HG03060 (cell line): ENCODE measurements around the gene NELL2.
"Not testable (repeated sequence)": the region's sequence is repeated elsewhere in the genome, so short reads cannot be mapped to it uniquely, and the experiment has no call there.

ENCODE experiments used
- ATAC-seq: cut with Tn5 transposase; IDR thresholded peaks from one replicate; pipeline ENCODE4 v1.9.1; 2021; ENCODE audit warnings: low read depth, moderate number of reproducible peaks; ENCODE audit not compliant: unreplicated experiment

The NELL2 gene

DNA sequence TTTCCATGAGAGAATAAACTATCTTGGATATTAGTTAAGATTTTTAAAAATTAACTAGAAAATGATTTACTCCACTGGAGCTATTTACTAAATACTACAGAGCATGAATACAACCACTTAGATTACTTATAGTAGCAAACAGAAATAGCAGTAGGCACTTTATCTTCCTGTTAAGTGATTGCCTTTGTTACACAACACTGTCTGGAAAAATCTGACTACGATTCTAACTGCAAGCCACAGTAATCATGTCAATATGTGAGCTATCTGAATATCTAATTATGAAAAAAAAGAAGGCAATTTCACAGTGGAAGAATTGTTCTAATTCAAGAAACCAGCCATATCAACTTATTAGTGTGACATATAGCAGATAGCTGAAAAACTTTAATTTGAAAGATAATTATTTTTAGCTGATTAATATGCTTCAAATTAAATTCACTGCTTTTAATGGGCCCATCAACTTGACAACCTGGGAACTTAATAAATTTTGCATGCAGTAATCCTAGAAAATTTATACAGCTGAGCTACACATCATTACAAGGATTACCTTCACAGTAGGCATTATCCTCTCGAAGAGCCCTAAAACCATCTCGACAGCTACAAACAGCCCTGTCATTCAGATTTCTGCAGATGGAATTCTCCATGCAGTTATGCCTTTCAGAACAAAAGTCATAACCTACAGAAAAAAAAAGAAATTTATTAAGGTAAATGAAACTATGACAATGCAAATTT lies 172.8 kb downstream of the NELL2 start:
- ATAC-seq: no peak

DNA sequence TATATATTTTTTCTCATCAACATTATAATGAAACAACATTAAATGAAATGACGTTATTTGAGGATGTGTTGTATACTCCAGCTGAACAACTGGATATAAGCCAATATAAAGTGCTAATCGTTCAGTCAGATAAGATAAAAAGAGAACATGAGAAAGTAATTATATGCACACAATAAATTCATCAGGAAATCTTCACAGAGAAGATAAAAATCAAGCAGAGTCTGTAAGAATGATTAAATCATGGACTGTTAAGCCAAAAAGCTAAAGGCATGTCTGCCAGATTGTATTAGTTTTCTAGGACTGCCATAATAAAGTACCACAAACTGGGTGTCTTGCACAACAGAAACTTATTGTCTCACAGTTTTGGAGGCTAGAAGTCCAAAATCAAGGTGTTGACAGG lies 178.6 kb downstream of the NELL2 start:
- ATAC-seq: no peak

DNA sequence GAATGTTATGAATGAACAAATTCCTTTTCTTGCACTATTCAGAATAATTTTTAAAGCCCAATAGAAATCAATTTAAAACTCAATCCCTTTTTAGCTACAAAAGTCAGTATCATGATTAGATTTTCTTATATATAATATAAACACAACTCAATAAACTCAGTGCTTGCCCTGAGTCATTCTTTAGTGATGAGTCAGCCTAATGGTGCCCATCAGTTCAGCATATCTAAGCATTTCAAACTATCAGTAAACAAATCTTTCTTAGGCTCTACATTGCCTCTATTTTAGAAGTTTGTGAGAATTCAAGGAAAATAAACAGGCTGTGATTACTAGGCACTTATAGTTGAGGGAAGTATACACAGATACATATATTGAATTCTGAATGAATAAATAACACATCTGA lies 179.6 kb downstream of the NELL2 start:
- ATAC-seq: no peak

DNA sequence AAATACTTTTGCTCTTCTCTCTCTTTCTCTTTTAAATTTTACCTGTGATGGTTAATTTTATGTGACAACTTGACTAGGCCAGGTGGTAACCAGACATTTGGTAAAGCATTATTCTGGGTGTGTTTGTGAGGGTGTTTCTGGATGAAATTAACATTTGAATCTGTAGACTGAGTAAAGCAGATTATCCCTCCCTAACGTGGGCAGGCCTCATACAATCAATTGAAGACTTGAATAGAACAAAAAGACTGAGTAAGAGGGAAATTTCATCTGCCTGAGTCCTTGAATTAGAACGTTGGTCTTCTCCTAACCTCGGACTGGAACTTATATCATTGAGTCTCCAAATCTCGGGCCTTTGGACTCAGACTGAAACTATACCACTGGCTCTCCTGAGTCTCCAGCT lies 182.1 kb downstream of the NELL2 start:
- ATAC-seq: no peak

DNA sequence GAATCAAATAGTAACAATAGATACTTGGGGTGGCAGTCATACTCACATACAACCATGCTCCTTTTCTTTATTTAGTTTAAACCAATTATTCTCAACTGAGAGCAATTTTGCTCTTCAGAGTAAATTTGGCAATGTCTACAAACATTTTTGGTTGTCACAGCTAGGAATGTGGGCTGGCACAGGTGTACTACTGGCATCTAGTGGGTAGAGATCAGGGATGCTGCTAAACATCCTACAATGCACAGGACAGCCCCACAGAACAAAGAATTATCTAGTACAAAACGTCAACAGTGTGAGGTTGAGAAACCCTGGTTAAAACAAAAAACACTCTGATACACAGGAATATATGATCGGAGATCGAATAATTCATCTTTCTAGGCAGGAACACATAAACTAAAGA lies 186.5 kb downstream of the NELL2 start:
- ATAC-seq: no peak

GRCh38 chr12:44686821-44687432 lies 189.2 kb downstream of the NELL2 start:
- not testable (repeated sequence) for ATAC-seq

GRCh38 chr12:44677724-44678123 lies 198.4 kb downstream of the NELL2 start:
- ATAC-seq: no peak

DNA sequence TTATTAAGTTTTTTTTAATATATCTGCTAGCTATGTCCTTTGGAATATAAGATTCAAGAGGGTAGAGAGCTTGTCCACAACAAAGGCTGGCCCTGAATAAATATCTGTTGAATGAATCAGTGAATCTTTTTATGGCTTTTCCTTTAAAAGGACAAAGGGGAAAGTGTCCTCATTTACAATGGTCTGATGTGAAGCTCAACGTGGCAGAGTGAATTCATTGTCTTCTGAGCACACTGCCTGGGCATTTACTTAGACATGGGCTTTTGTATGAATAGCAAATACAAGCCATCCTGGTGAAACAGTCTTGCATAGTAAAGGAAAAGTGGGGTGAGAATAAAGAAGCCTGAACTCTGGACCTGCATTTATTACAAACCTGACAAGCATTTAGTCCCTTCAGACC lies 201.2 kb downstream of the NELL2 start:
- ATAC-seq: no peak

DNA sequence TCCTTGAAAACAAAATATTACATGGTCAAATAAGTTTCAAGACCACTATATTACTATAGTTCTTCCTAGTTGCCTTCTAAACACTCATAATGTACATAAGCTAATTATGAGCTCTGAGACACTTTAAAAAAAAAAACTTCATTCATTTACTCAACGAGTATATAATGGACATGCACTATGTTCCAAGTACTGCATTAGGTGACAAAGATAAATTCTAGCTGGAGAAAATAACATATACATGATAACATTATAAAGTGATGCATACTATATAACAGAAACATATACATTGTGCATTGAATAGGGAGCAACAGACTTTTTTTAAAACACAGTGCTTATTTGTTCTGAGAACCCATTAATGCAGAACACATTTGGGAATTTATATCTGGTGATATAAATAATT lies 202.3 kb downstream of the NELL2 start:
- ATAC-seq: no peak

DNA sequence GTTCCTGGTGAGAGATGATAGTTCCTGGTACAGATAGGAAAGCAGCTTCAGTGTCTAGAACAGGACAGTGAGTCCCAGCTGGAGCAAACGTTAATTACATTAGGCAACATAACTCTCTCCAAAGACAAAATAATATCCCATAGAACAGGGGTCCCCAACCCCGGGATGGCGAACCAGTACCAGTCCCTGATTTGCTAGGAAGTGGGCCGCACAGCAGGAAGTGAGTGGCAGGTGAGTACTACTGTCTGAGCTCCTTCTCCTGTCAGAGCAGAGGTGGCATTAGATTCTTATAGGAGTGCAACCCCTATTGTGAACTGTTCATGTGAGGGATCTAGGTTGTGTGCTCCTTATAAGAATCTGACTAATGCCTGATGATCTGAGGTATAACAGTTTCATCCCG lies 204.1 kb downstream of the NELL2 start:
- no peak for ATAC-seq

- no peak for ATAC-seq
These were observed 207.7 kb downstream of the NELL2 start for GRCh38 chr12:44668443-44668842.

GRCh38 chr12:44667461-44667860 lies 208.7 kb downstream of the NELL2 start:
- no peak for ATAC-seq

GRCh38 chr12:44663291-44663690 lies 212.8 kb downstream of the NELL2 start:
- no peak for ATAC-seq

GRCh38 chr12:44655846-44656245 lies 220.3 kb downstream of the NELL2 start:
- ATAC-seq: no peak

DNA sequence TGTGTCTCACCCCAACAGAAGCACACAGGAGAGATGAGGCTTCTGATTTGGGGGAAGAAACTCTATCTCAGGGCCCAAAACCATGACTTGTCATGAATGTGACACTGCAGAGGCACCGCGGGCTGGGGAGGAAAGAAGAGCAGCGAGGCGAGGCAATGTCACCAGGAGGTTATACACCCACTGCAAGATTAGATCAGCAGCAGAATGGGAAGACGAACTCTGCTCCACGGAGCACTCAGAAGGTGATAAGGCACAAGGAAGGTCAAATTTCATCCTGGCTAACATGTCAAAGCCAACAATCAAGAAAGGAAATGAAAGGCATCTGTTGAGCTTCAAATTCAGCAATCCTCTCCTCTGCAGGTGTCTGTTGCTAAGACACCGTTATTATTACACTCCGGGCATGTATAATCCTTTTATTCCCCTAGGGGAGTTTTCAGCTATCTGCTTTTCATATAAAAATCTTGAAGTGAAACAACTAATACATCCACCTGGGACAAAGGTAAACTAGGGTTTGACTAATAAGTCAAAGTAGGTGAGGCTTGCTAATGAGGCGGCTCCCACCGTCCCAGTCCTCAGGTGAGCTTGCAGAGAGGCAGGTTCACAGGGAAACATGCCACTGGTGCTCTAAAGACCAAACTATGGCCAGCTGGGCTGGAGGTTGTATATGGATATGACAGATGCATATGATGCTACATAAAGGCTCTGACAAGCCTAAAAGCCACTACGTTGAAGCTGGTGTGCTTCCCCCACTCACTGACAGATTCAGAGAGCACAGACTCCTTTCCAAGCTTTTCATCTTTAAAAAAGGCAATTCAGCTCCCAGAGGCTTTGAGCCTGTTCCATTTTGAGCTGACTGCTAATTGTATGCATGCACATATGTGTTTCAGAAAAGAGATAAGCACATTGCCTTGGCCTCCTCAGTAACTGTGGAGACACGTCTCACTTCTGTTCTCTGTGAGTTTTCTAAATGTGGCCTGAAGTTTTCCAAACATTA lies 221.2 kb downstream of the NELL2 start:
- ATAC-seq: no peak

GRCh38 chr12:44653861-44654527 lies 222.1 kb downstream of the NELL2 start:
- no peak for ATAC-seq

- no peak for ATAC-seq
These were observed 226.4 kb downstream of the NELL2 start for GRCh38 chr12:44649693-44650092.

GRCh38 chr12:44647917-44648690 lies 228.0 kb downstream of the NELL2 start:
- ATAC-seq: no peak

DNA sequence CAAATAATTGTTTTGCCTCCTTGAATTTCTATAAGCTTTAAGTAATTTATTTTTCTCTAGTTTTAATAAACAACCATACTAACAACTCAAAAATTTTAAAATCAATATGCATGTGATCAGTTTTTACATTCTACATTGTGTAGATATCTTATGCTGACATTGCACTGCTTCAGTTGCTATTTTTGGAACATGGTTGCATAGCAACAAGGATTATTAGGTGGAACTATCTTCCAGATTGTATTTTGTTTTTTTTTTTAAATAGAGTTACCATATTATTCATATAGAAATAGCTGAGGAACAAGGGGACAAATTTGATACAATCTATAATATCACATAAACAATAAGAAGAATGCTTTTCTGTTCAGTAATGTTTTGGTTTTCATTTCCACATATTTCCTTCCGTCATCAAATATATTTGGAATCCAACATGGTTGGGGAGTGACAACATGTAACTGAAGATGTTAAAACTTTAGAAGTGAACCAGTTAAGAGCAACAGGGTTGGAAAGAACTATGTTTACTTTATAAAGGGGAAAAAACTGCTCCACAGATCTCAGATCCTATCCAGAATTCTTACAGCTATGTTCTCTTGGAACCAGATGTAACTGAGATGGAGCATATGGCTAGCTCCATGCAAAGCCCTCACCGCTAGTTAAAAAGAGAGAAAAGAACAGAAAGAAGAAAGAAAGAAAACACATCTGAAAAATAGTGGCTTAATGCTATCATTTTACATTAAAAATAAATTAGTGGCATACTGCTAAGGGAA lies 235.5 kb downstream of the NELL2 start:
- no peak for ATAC-seq
